CD4-positive, alpha-beta T cell treated with Interleukin-17A for 4 hours (primary cell): Measurements from ENCODE around the gene CDH1.
A peak's percentile ranks its signal among the peaks of the same experiment; 100 is the strongest.
"Not testable (repeated sequence)": the region's sequence is repeated elsewhere in the genome, so short reads cannot be mapped to it uniquely, and the experiment has no call there.

Source experiments
- DNase-seq: peaks from one replicate; pipeline ENCODE4 v3.0.0-alpha.2; 2020; ENCODE audit warnings: mixed read lengths

Gene CDH1

GRCh38 chr16:68764862-68765261 is 27.8 kb downstream of the CDH1 start:
- no peak for DNase-seq

- no peak for DNase-seq
Measured at GRCh38 chr16:68767581-68767980, 30.5 kb downstream of the CDH1 start.

- DNase-seq: no peak
Measured at GRCh38 chr16:68768175-68768574, 31.1 kb downstream of the CDH1 start.

GRCh38 chr16:68768771-68769170 is 31.7 kb downstream of the CDH1 start:
- no peak for DNase-seq

- DNase-seq: no peak
Measured at GRCh38 chr16:68770671-68771070, 33.6 kb downstream of the CDH1 start.

GRCh38 chr16:68772030-68772681 is 35.1 kb downstream of the CDH1 start:
- no peak for DNase-seq

GRCh38 chr16:68772871-68773270 is 35.8 kb downstream of the CDH1 start:
- DNase-seq: no peak

- DNase-seq: no peak
Measured at GRCh38 chr16:68774982-68775634, 38.0 kb downstream of the CDH1 start.

- DNase-seq: peak; percentile 3
Measured at GRCh38 chr16:68776821-68777485, 39.9 kb downstream of the CDH1 start.

- no peak for DNase-seq
Measured at GRCh38 chr16:68778551-68779231, 41.6 kb downstream of the CDH1 start.

- no peak for DNase-seq
Measured at GRCh38 chr16:68779891-68780290, 42.8 kb downstream of the CDH1 start.

GRCh38 chr16:68781784-68782183 is 44.7 kb downstream of the CDH1 start:
- no peak for DNase-seq

- DNase-seq: no peak
Measured at GRCh38 chr16:68782198-68783174, 45.4 kb downstream of the CDH1 start.

GRCh38 chr16:68784226-68784625 is 47.1 kb downstream of the CDH1 start:
- no peak for DNase-seq

GRCh38 chr16:68784721-68785120 is 47.6 kb downstream of the CDH1 start:
- DNase-seq: no peak

GRCh38 chr16:68785715-68786114 is 48.6 kb downstream of the CDH1 start:
- no peak for DNase-seq

GRCh38 chr16:68786685-68787418 is 49.8 kb downstream of the CDH1 start:
- DNase-seq: no peak

GRCh38 chr16:68787419-68787807 is 50.3 kb downstream of the CDH1 start:
- DNase-seq: not testable (repeated sequence)

- no peak for DNase-seq
Measured at GRCh38 chr16:68790130-68790761, 53.2 kb downstream of the CDH1 start.

GRCh38 chr16:68790944-68791343 is 53.9 kb downstream of the CDH1 start:
- DNase-seq: no peak
